Activated naive CD4-positive, alpha-beta T cell treated with anti-CD3 and anti-CD28 coated beads, Interleukin-2, amount 10 ng/mL, durations not matched to agents 7 days and 5 days (primary cell): ENCODE measurements around the gene VIPR1.

Experiments
- CTCF ChIA-PET: fragments of 350-600 bp; sonication (Branson Sonifier 250); formaldehyde crosslinking; loops from one replicate; lab custom pipeline; 2021; ENCODE audit warnings: antibody characterized with exemption; lab: Charles Lee
- DNase-seq: peaks from one replicate; pipeline ENCODE4 v3.0.0-alpha.2; 2020
- H3K27ac Mint-ChIP-seq: one replicate; pipeline ENCODE4 v1.8.0; 2021; ENCODE audit warnings: mild to moderate bottlenecking, moderate library complexity, mixed read lengths
- H3K27me3 Mint-ChIP-seq: one replicate; pipeline ENCODE4 v1.8.0; 2021; ENCODE audit warnings: mild to moderate bottlenecking, mixed read lengths
- H3K36me3 Mint-ChIP-seq: one replicate; pipeline ENCODE4 v1.8.0; 2021; ENCODE audit warnings: mixed read lengths
- H3K4me1 Mint-ChIP-seq: one replicate; pipeline ENCODE4 v1.8.0; 2021; ENCODE audit warnings: mixed read lengths
- H3K4me3 Mint-ChIP-seq: one replicate; pipeline ENCODE4 v1.8.0; 2021; ENCODE audit warnings: mild to moderate bottlenecking, moderate library complexity, mixed read lengths
- H3K9me3 Mint-ChIP-seq: one replicate; pipeline ENCODE4 v1.8.0; 2021; ENCODE audit warnings: mixed read lengths

The VIPR1 gene

GRCh38 chr3:42500909-42501308 is 1.5 kb upstream of the VIPR1 start:
- Mint-ChIP-seq H3K27me3 (peaks cover 58% of the 10 kb centered on the region), H3K9me3 (no peaks in the 10 kb centered on the region), H3K4me1 (peaks cover 47% of the 10 kb centered on the region), H3K36me3 (no peaks in the 10 kb centered on the region), H3K4me3 (peak overlapping the region; percentile 58), H3K27ac (peak overlapping the region; percentile 16)
- DNase-seq, result no peak
- CTCF ChIA-PET, result interaction anchor here (0.7 to 7.2 kb wide), 16 partner anchors 11 to 436 kb away, joined by 3 to 113 read pairs (median 4); no protein-coding TSS in a partner anchor

GRCh38 chr3:42501321-42501680 is 1.1 kb upstream of the VIPR1 start:
- peaks cover 58% of the 10 kb centered on the region for H3K27me3 Mint-ChIP-seq
- no peak overlapping the region for H3K27ac Mint-ChIP-seq
- H3K9me3 Mint-ChIP-seq, result no peaks in the 10 kb centered on the region
- peak overlapping the region; percentile 83 for H3K4me3 Mint-ChIP-seq
- CTCF ChIA-PET, result interaction anchor here (0.7 to 7.2 kb wide), 15 partner anchors 11 to 436 kb away, joined by 3 to 113 read pairs (median 4); no protein-coding TSS in a partner anchor
- H3K4me1 Mint-ChIP-seq, result peaks cover 47% of the 10 kb centered on the region
- H3K36me3 Mint-ChIP-seq, result no peaks in the 10 kb centered on the region
- DNase-seq, result peak; percentile 46

- CTCF ChIA-PET, result interaction anchor here (0.6 to 7.2 kb wide), 22 partner anchors 9 to 437 kb away, joined by 3 to 113 read pairs (median 4); no protein-coding TSS in a partner anchor
- peaks cover 50% of the 10 kb centered on the region for H3K4me1 Mint-ChIP-seq
- peak overlapping the region; percentile 83 for H3K4me3 Mint-ChIP-seq
- DNase-seq, result peak; percentile 76
- no peaks in the 10 kb centered on the region for H3K9me3 Mint-ChIP-seq
- H3K27me3 Mint-ChIP-seq, result peaks cover 58% of the 10 kb centered on the region
- H3K36me3 Mint-ChIP-seq, result no peaks in the 10 kb centered on the region
- peak overlapping the region; percentile 81 for H3K27ac Mint-ChIP-seq
These were observed 588 bp upstream of the VIPR1 start for GRCh38 chr3:42501681-42502428.

GRCh38 chr3:42503251-42503924 is 945 bp downstream of the VIPR1 start:
- Mint-ChIP-seq H3K27ac (peak overlapping the region; percentile 76), H3K9me3 (no peaks in the 10 kb centered on the region), H3K27me3 (peaks cover 42% of the 10 kb centered on the region), H3K4me1 (peaks cover 56% of the 10 kb centered on the region), H3K36me3 (no peaks in the 10 kb centered on the region), H3K4me3 (peak overlapping the region; percentile 85)
- CTCF ChIA-PET, result interaction anchor here (2.4 to 7.2 kb wide), 2 partner anchors 23 to 34 kb away, joined by 14 to 113 read pairs; no protein-coding TSS in a partner anchor
- DNase-seq, result no peak

- CTCF ChIA-PET, result interaction anchor here (7.2 kb wide), 1 partner anchor 34 kb away, joined by 113 read pairs; no protein-coding TSS in a partner anchor
- Mint-ChIP-seq H3K9me3 (no peaks in the 10 kb centered on the region), H3K27ac (no peak overlapping the region), H3K36me3 (no peaks in the 10 kb centered on the region), H3K4me1 (peaks cover 61% of the 10 kb centered on the region), H3K27me3 (peaks cover 37% of the 10 kb centered on the region), H3K4me3 (peak overlapping the region; percentile 85)
- DNase-seq, result peak; percentile 17
These were observed 1.5 kb downstream of the VIPR1 start for GRCh38 chr3:42503957-42504333.

GRCh38 chr3:42504334-42505127 is 2.1 kb downstream of the VIPR1 start:
- peaks cover 66% of the 10 kb centered on the region for H3K4me1 Mint-ChIP-seq
- H3K27me3 Mint-ChIP-seq, result peaks cover 31% of the 10 kb centered on the region
- peaks cover 6% of the 10 kb centered on the region for H3K36me3 Mint-ChIP-seq
- peak overlapping the region; percentile 52 for H3K4me3 Mint-ChIP-seq
- no peaks in the 10 kb centered on the region for H3K9me3 Mint-ChIP-seq
- CTCF ChIA-PET, result interaction anchor here (1.8 to 7.2 kb wide), 2 partner anchors 12 to 33 kb away, joined by 7 to 113 read pairs; no protein-coding TSS in a partner anchor
- peak; percentile 5 for DNase-seq
- no peak overlapping the region for H3K27ac Mint-ChIP-seq

GRCh38 chr3:42505128-42505848 is 2.8 kb downstream of the VIPR1 start:
- Mint-ChIP-seq H3K4me1 (peaks cover 71% of the 10 kb centered on the region), H3K27ac (peak overlapping the region; percentile 42), H3K4me3 (no peak overlapping the region), H3K27me3 (peaks cover 24% of the 10 kb centered on the region), H3K9me3 (no peaks in the 10 kb centered on the region), H3K36me3 (peaks cover 11% of the 10 kb centered on the region)
- CTCF ChIA-PET, result interaction anchor here (1.8 to 7.2 kb wide), 2 partner anchors 11 to 32 kb away, joined by 7 to 113 read pairs; no protein-coding TSS in a partner anchor
- DNase-seq, result peak; percentile 17

GRCh38 chr3:42505849-42506410 is 3.5 kb downstream of the VIPR1 start:
- Mint-ChIP-seq H3K4me1 (peaks cover 72% of the 10 kb centered on the region), H3K4me3 (no peak overlapping the region), H3K36me3 (peaks cover 13% of the 10 kb centered on the region), H3K27me3 (peaks cover 17% of the 10 kb centered on the region), H3K9me3 (no peaks in the 10 kb centered on the region), H3K27ac (peak overlapping the region; percentile 58)
- DNase-seq, result peak; percentile 7
- CTCF ChIA-PET, result interaction anchor here (1.8 to 7.2 kb wide), 2 partner anchors 11 to 32 kb away, joined by 7 to 113 read pairs; no protein-coding TSS in a partner anchor

GRCh38 chr3:42507252-42507651 is 4.8 kb downstream of the VIPR1 start:
- H3K4me3 Mint-ChIP-seq, result peak overlapping the region; percentile 3
- peaks cover 4% of the 10 kb centered on the region for H3K27me3 Mint-ChIP-seq
- CTCF ChIA-PET, result interaction anchor here (0.8 to 7.2 kb wide), 3 partner anchors 30 to 39 kb away, joined by 3 to 113 read pairs (median 5); no protein-coding TSS in a partner anchor
- peak; percentile 42 for DNase-seq
- peak overlapping the region; percentile 81 for H3K27ac Mint-ChIP-seq
- peaks cover 13% of the 10 kb centered on the region for H3K36me3 Mint-ChIP-seq
- no peaks in the 10 kb centered on the region for H3K9me3 Mint-ChIP-seq
- peaks cover 72% of the 10 kb centered on the region for H3K4me1 Mint-ChIP-seq

- no peaks in the 10 kb centered on the region for H3K9me3 Mint-ChIP-seq
- DNase-seq, result peak; percentile 17
These were observed 5.4 kb downstream of the VIPR1 start for GRCh38 chr3:42507761-42508335.

GRCh38 chr3:42508562-42508961 is 6.1 kb downstream of the VIPR1 start:
- CTCF ChIA-PET, result interaction anchor here (0.9 to 1.7 kb wide), 3 partner anchors 16 to 29 kb away, joined by 3 to 7 read pairs (median 3); no protein-coding TSS in a partner anchor
- peaks cover 65% of the 10 kb centered on the region for H3K4me1 Mint-ChIP-seq
- no peak overlapping the region for H3K4me3 Mint-ChIP-seq
- H3K9me3 Mint-ChIP-seq, result no peaks in the 10 kb centered on the region
- H3K27me3 Mint-ChIP-seq, result peaks cover 3% of the 10 kb centered on the region
- H3K27ac Mint-ChIP-seq, result no peak overlapping the region
- H3K36me3 Mint-ChIP-seq, result peaks cover 14% of the 10 kb centered on the region
- DNase-seq, result no peak

More at GRCh38 chr3:42507761-42508335, 5.4 kb downstream of the VIPR1 start:
- Mint-ChIP-seq H3K4me3 (peak overlapping the region; percentile 0), H3K27me3 (peaks cover 3% of the 10 kb centered on the region), H3K36me3 (peaks cover 13% of the 10 kb centered on the region), H3K4me1 (peaks cover 72% of the 10 kb centered on the region), H3K27ac (peak overlapping the region; percentile 81)
- CTCF ChIA-PET, result interaction anchor here (0.5 to 1.7 kb wide), 4 partner anchors 16 to 38 kb away, joined by 3 to 7 read pairs (median 4); no protein-coding TSS in a partner anchor

- no peak overlapping the region for H3K4me3 Mint-ChIP-seq
- no peak overlapping the region for H3K27ac Mint-ChIP-seq
- H3K27me3 Mint-ChIP-seq, result no peaks in the 10 kb centered on the region
- H3K4me1 Mint-ChIP-seq, result peaks cover 59% of the 10 kb centered on the region
- no peaks in the 10 kb centered on the region for H3K9me3 Mint-ChIP-seq
- CTCF ChIA-PET, result interaction anchor here (0.8 to 1.7 kb wide), 6 partner anchors 10 to 262 kb away, joined by 3 to 7 read pairs (median 3); no protein-coding TSS in a partner anchor
- peaks cover 17% of the 10 kb centered on the region for H3K36me3 Mint-ChIP-seq
- DNase-seq, result no peak
These were observed 6.7 kb downstream of the VIPR1 start for GRCh38 chr3:42509111-42509510.
